ENCODE results near the gene FGFR2. TPM values are rescaled to one million over a fixed set of nuclear protein-coding genes. Genes with fewer than 3 reads are reported as not detected.
"Not testable (repeated sequence)": the region's sequence is repeated elsewhere in the genome, so short reads cannot be mapped to it uniquely, and the experiment has no call there.

The FGFR2 gene
- total RNA-seq, 2 experiments from 2014 or later: not detected

- H3K4me1 Mint-ChIP-seq: no peaks in the 10 kb centered on the region
- no peaks in the 10 kb centered on the region for H3K9me3 Mint-ChIP-seq (ENCODE audit: low read depth)
- no peaks in the 10 kb centered on the region for H3K36me3 Mint-ChIP-seq (ENCODE audit: low read depth)
- ChIA-PET CTCF (no interaction called here), POLR2A (no interaction called here)
- no peaks in the 10 kb centered on the region for H3K27me3 Mint-ChIP-seq
- no peak overlapping the region for H3K4me3 Mint-ChIP-seq
- DNase-seq (no peak), ATAC-seq (no peak)
- intact Hi-C loops (cut with DNase I, micrococcal nuclease): no loop called here
- H3K27ac Mint-ChIP-seq: no peak overlapping the region
Measured at GRCh38 chr10:121558238-121558637, 40.0 kb downstream of the FGFR2 start.

- ChIA-PET CTCF (no interaction called here), POLR2A (no interaction called here)
- no peak for DNase-seq
- H3K9me3 Mint-ChIP-seq (ENCODE audit: low read depth): no peaks in the 10 kb centered on the region
- no peak for ATAC-seq
- intact Hi-C loops (cut with DNase I, micrococcal nuclease): no loop called here
- no peaks in the 10 kb centered on the region for H3K4me1 Mint-ChIP-seq
- no peak overlapping the region for H3K27ac Mint-ChIP-seq
- H3K27me3 Mint-ChIP-seq: no peaks in the 10 kb centered on the region
- H3K4me3 Mint-ChIP-seq: no peak overlapping the region
- H3K36me3 Mint-ChIP-seq (ENCODE audit: low read depth): no peaks in the 10 kb centered on the region
Measured at GRCh38 chr10:121556918-121557573, 41.2 kb downstream of the FGFR2 start.

- Mint-ChIP-seq H3K27ac (no peak overlapping the region), H3K9me3 (ENCODE audit: low read depth) (no peaks in the 10 kb centered on the region), H3K4me3 (no peak overlapping the region), H3K36me3 (ENCODE audit: low read depth) (no peaks in the 10 kb centered on the region), H3K4me1 (no peaks in the 10 kb centered on the region), H3K27me3 (no peaks in the 10 kb centered on the region)
- no peak for DNase-seq
- intact Hi-C loops (cut with DNase I, micrococcal nuclease): no loop called here
- ChIA-PET CTCF (no interaction called here), POLR2A (no interaction called here)
- no peak for ATAC-seq
Measured at GRCh38 chr10:121556455-121556854, 41.8 kb downstream of the FGFR2 start.

GRCh38 chr10:121554916-121555315 is 43.3 kb downstream of the FGFR2 start:
- H3K27ac Mint-ChIP-seq; H3K4me3 Mint-ChIP-seq; H3K27me3 Mint-ChIP-seq; H3K9me3 Mint-ChIP-seq (ENCODE audit: low read depth); H3K4me1 Mint-ChIP-seq; POLR2A ChIA-PET; ATAC-seq; H3K36me3 Mint-ChIP-seq (ENCODE audit: low read depth); DNase-seq; intact Hi-C loops (cut with DNase I, micrococcal nuclease): not testable (repeated sequence)
- CTCF ChIA-PET: interaction anchor here (0.8 kb wide), 1 partner anchor 13 kb away, joined by 3 read pairs; no protein-coding TSS in a partner anchor

GRCh38 chr10:121553511-121554264 is 44.6 kb downstream of the FGFR2 start:
- POLR2A ChIA-PET: no interaction called here

GRCh38 chr10:121552746-121553145 is 45.5 kb downstream of the FGFR2 start:
- H3K27me3 Mint-ChIP-seq: no peaks in the 10 kb centered on the region
- no peak for ATAC-seq
- no peaks in the 10 kb centered on the region for H3K36me3 Mint-ChIP-seq (ENCODE audit: low read depth)
- ChIA-PET CTCF (interaction anchor here (0.8 kb wide), 1 partner anchor 77 kb away, joined by 3 read pairs; no protein-coding TSS in a partner anchor), POLR2A (no interaction called here)
- DNase-seq: no peak
- no peak overlapping the region for H3K4me3 Mint-ChIP-seq
- no peaks in the 10 kb centered on the region for H3K4me1 Mint-ChIP-seq
- H3K9me3 Mint-ChIP-seq (ENCODE audit: low read depth): no peaks in the 10 kb centered on the region
- H3K27ac Mint-ChIP-seq: no peak overlapping the region
- intact Hi-C loops (cut with DNase I, micrococcal nuclease): no loop called here

More at GRCh38 chr10:121553511-121554264, 44.6 kb downstream of the FGFR2 start:
- no peak overlapping the region for H3K4me3 Mint-ChIP-seq
- DNase-seq (no peak), ATAC-seq (no peak)
- no peak overlapping the region for H3K27ac Mint-ChIP-seq
- CTCF ChIA-PET: interaction anchor here (0.6 kb wide), 1 partner anchor 17 kb away, joined by 4 read pairs; no protein-coding TSS in a partner anchor
- H3K9me3 Mint-ChIP-seq (ENCODE audit: low read depth): no peaks in the 10 kb centered on the region
- no peaks in the 10 kb centered on the region for H3K4me1 Mint-ChIP-seq
- H3K27me3 Mint-ChIP-seq: no peaks in the 10 kb centered on the region
- intact Hi-C loops (cut with DNase I, micrococcal nuclease): no loop called here
- H3K36me3 Mint-ChIP-seq (ENCODE audit: low read depth): no peaks in the 10 kb centered on the region

- Mint-ChIP-seq H3K4me1 (no peaks in the 10 kb centered on the region), H3K9me3 (ENCODE audit: low read depth) (no peaks in the 10 kb centered on the region), H3K36me3 (ENCODE audit: low read depth) (no peaks in the 10 kb centered on the region), H3K27me3 (no peaks in the 10 kb centered on the region), H3K4me3 (no peak overlapping the region), H3K27ac (no peak overlapping the region)
- POLR2A ChIA-PET: no interaction called here
- ATAC-seq: no peak
- CTCF ChIA-PET: no interaction called here
- DNase-seq: no peak
- intact Hi-C loops (cut with DNase I, micrococcal nuclease): no loop called here
Measured at GRCh38 chr10:121551210-121551885, 46.9 kb downstream of the FGFR2 start.

GRCh38 chr10:121544301-121544869 is 53.9 kb downstream of the FGFR2 start:
- Mint-ChIP-seq H3K9me3 (ENCODE audit: low read depth) (no peaks in the 10 kb centered on the region), H3K36me3 (ENCODE audit: low read depth) (no peaks in the 10 kb centered on the region), H3K4me3 (no peak overlapping the region), H3K27ac (no peak overlapping the region), H3K4me1 (no peaks in the 10 kb centered on the region), H3K27me3 (no peaks in the 10 kb centered on the region)
- ChIA-PET CTCF (no interaction called here), POLR2A (no interaction called here)
- ATAC-seq (no peak), DNase-seq (no peak)
- intact Hi-C loops (cut with DNase I, micrococcal nuclease): no loop called here

- Mint-ChIP-seq H3K36me3 (ENCODE audit: low read depth) (no peaks in the 10 kb centered on the region), H3K4me3 (no peak overlapping the region), H3K27me3 (no peaks in the 10 kb centered on the region), H3K4me1 (no peaks in the 10 kb centered on the region), H3K9me3 (ENCODE audit: low read depth) (no peaks in the 10 kb centered on the region), H3K27ac (no peak overlapping the region)
- intact Hi-C loops (cut with DNase I, micrococcal nuclease): no loop called here
- ATAC-seq (no peak), DNase-seq (no peak)
- CTCF ChIA-PET: no interaction called here
- POLR2A ChIA-PET: no interaction called here
Measured at GRCh38 chr10:121543545-121543944, 54.7 kb downstream of the FGFR2 start.

- Mint-ChIP-seq H3K27me3 (no peaks in the 10 kb centered on the region), H3K36me3 (ENCODE audit: low read depth) (no peaks in the 10 kb centered on the region), H3K9me3 (ENCODE audit: low read depth) (no peaks in the 10 kb centered on the region), H3K27ac (no peak overlapping the region), H3K4me1 (no peaks in the 10 kb centered on the region), H3K4me3 (no peak overlapping the region)
- DNase-seq (no peak), ATAC-seq (no peak)
- intact Hi-C loops (cut with DNase I, micrococcal nuclease): no loop called here
- CTCF ChIA-PET: interaction anchor here (0.6 kb wide), 1 partner anchor 13 kb away, joined by 3 read pairs; no protein-coding TSS in a partner anchor
- POLR2A ChIA-PET: no interaction called here
Measured at GRCh38 chr10:121541450-121542120, 56.7 kb downstream of the FGFR2 start.

GRCh38 chr10:121540732-121541395 is 57.4 kb downstream of the FGFR2 start:
- ChIA-PET POLR2A (no interaction called here), CTCF (no interaction called here)
- DNase-seq (no peak), ATAC-seq (no peak)
- Mint-ChIP-seq H3K4me3 (no peak overlapping the region), H3K4me1 (no peaks in the 10 kb centered on the region), H3K9me3 (ENCODE audit: low read depth) (no peaks in the 10 kb centered on the region), H3K27ac (no peak overlapping the region), H3K27me3 (no peaks in the 10 kb centered on the region), H3K36me3 (ENCODE audit: low read depth) (no peaks in the 10 kb centered on the region)
- intact Hi-C loops (cut with DNase I, micrococcal nuclease): no loop called here
